KMS-11 (cell line): ENCODE measurements around the gene UBL4A.

ENCODE experiments used
- H2AFZ ChIP-seq: fragments of 200-600 bp; sonication (generic); 2 replicates; pipeline ENCODE4 v1.6.1; 2016; ENCODE audit warnings: antibody characterized with exemption, mixed run types, low read depth
- H3K27ac ChIP-seq: fragments of 200-600 bp; sonication (generic); 2 replicates; pipeline ENCODE4 v1.6.1; 2016; ENCODE audit warnings: mild to moderate bottlenecking, mixed run types
- H3K27me3 ChIP-seq: fragments of 200-600 bp; sonication (generic); 2 replicates; pipeline ENCODE4 v1.6.1; 2017; ENCODE audit warnings: mild to moderate bottlenecking, low read depth, mixed run types, moderate library complexity; ENCODE audit not compliant: insufficient read depth
- H3K36me3 ChIP-seq: fragments of 200-600 bp; sonication (generic); 2 replicates; pipeline ENCODE4 v1.6.1; 2017; ENCODE audit warnings: mild to moderate bottlenecking, mixed run types; ENCODE audit not compliant: insufficient read depth
- H3K4me1 ChIP-seq: fragments of 200-600 bp; sonication (generic); 2 replicates; pipeline ENCODE4 v1.6.1; 2016; ENCODE audit warnings: mild to moderate bottlenecking, low read depth, mixed run types; ENCODE audit not compliant: poor library complexity, severe bottlenecking
- H3K4me2 ChIP-seq: fragments of 200-600 bp; sonication (generic); 2 replicates; pipeline ENCODE4 v1.7.0; 2016; ENCODE audit warnings: mild to moderate bottlenecking, mixed run types
- H3K4me3 ChIP-seq: fragments of 200-600 bp; sonication (generic); IDR thresholded peaks from 2 replicates; pipeline ENCODE4 v1.6.1; 2017; ENCODE audit warnings: low read depth, low read length, mixed read lengths; ENCODE audit not compliant: insufficient read depth
- H3K79me2 ChIP-seq: fragments of 200-600 bp; sonication (generic); 2 replicates; pipeline ENCODE4 v1.6.1; 2016; ENCODE audit warnings: low read depth, mixed run types; ENCODE audit not compliant: insufficient read depth
- H3K9ac ChIP-seq: fragments of 200-600 bp; sonication (generic); 2 replicates; pipeline ENCODE4 v1.6.1; 2016; ENCODE audit warnings: mild to moderate bottlenecking, mixed run types
- H4K20me1 ChIP-seq: fragments of 200-600 bp; sonication (generic); 2 replicates; pipeline ENCODE4 v1.6.1; 2016; ENCODE audit warnings: mild to moderate bottlenecking, mixed run types; ENCODE audit not compliant: insufficient read depth
- TF ChIP-seq, protein P1 (sequence below): fragments of 200-600 bp; sonication (generic); conservative IDR thresholded peaks from 2 replicates; pipeline ENCODE4 v1.6.1; 2017; ENCODE audit warnings: low read depth, mild to moderate bottlenecking, antibody characterized with exemption, low read length, moderate library complexity, mixed read lengths

UBL4A gene

DNA sequence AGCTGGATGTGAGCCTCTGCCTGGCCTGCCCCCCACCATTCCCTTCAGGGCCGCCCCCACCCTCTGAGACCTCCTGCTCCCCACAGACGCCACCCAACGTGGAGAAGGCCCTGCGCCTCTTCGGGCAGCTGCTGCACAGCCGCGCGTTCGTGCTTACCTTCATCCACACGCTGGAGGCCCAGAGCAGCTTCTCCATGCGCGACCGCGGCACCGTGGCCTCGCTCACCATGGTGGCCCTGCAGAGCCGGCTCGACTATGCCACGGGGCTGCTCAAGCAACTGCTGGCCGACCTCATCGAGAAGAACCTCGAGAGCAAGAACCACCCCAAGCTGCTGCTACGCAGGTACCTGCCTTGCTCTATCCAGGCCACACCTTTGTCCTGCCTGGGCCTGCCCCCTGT lies 18.2 kb downstream of the UBL4A start:
- no peaks in the 10 kb centered on the region for H3K4me1 ChIP-seq

DNA sequence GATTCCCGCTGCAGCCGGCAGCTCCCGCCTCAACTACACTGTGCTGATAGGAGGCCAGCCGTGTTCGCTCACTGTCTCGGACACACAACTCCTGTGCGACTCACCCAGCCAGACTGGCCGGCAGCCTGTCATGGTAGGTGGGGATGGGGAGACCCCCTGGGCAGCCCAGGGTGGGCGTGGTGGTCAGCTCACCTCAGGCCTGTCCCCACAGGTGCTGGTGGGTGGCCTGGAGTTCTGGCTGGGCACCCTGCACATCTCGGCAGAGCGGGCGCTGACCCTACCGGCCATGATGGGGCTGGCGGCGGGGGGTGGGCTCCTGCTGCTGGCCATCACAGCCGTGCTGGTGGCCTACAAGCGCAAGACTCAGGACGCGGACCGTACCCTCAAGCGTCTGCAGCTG lies 18.9 kb downstream of the UBL4A start:
- Histone ChIP-seq H3K79me2 (no peaks in the 10 kb centered on the region), H3K4me3 (no peak overlapping the region), H3K4me2 (no peak overlapping the region), H3K9ac (no peak overlapping the region), H3K27ac (no peak overlapping the region), H3K4me1 (no peaks in the 10 kb centered on the region), H3K27me3 (no peaks in the 10 kb centered on the region), H2AFZ (no peak overlapping the region), H3K36me3 (no peaks in the 10 kb centered on the region), H4K20me1 (no peaks in the 10 kb centered on the region)
- TF ChIP-seq, protein P1, sequence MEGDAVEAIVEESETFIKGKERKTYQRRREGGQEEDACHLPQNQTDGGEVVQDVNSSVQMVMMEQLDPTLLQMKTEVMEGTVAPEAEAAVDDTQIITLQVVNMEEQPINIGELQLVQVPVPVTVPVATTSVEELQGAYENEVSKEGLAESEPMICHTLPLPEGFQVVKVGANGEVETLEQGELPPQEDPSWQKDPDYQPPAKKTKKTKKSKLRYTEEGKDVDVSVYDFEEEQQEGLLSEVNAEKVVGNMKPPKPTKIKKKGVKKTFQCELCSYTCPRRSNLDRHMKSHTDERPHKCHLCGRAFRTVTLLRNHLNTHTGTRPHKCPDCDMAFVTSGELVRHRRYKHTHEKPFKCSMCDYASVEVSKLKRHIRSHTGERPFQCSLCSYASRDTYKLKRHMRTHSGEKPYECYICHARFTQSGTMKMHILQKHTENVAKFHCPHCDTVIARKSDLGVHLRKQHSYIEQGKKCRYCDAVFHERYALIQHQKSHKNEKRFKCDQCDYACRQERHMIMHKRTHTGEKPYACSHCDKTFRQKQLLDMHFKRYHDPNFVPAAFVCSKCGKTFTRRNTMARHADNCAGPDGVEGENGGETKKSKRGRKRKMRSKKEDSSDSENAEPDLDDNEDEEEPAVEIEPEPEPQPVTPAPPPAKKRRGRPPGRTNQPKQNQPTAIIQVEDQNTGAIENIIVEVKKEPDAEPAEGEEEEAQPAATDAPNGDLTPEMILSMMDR, result no peak

More for the DNA sequence above, 18.2 kb downstream of the UBL4A start:
- TF ChIP-seq, protein P1, result no peak
- Histone ChIP-seq H3K9ac (no peak overlapping the region), H3K27me3 (no peaks in the 10 kb centered on the region), H2AFZ (no peak overlapping the region), H3K4me3 (no peak overlapping the region), H3K79me2 (no peaks in the 10 kb centered on the region), H3K36me3 (no peaks in the 10 kb centered on the region), H4K20me1 (no peaks in the 10 kb centered on the region), H3K4me2 (no peak overlapping the region), H3K27ac (no peak overlapping the region)

DNA sequence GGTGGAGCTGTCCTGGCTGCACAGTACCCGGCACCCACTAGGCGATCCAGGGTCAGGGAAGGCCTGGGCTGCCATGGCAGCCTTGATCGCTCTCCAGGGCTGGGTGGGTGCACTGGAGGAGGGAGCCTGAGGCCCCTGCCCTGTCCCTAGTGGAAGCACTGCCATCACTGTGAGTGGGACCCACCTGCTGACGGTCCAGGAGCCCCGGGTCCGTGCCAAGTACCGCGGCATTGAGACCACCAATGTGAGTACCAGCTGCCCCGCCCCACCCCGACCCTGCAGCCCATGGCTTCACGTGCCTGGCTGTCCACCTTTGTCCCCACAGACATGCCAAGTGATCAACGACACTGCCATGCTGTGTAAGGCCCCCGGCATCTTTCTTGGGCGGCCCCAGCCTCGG lies 19.5 kb downstream of the UBL4A start:
- Histone ChIP-seq H3K4me2 (no peak overlapping the region), H2AFZ (no peak overlapping the region), H3K27ac (no peak overlapping the region), H3K36me3 (no peaks in the 10 kb centered on the region), H3K27me3 (no peaks in the 10 kb centered on the region), H4K20me1 (no peaks in the 10 kb centered on the region), H3K9ac (no peak overlapping the region), H3K79me2 (no peaks in the 10 kb centered on the region), H3K4me1 (no peaks in the 10 kb centered on the region), H3K4me3 (no peak overlapping the region)
- TF ChIP-seq, protein P1, result no peak

DNA sequence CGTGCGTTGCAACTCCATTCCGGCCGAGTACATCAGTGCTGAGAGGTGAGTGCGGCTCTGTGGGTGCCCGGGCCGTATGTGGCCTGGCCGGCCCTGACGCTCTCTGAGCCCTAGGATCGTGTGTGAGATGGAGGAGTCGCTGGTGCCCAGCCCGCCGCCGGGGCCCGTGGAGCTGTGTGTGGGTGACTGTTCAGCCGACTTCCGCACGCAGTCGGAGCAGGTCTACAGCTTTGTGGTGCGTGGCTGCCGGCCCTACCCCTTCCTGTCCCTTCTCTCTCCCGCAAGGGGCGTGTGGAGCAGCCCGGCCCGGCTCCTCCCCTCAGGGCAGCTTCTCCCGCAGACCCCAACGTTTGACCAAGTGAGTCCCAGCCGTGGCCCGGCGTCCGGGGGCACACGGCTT lies 20.4 kb downstream of the UBL4A start:
- no peak overlapping the region for H3K9ac ChIP-seq

More for the DNA sequence above, 20.4 kb downstream of the UBL4A start:
- no peak overlapping the region for H2AFZ ChIP-seq
- H3K27me3 ChIP-seq, result no peaks in the 10 kb centered on the region
- TF ChIP-seq, protein P1, result no peak
- H4K20me1 ChIP-seq, result no peaks in the 10 kb centered on the region
- no peaks in the 10 kb centered on the region for H3K4me1 ChIP-seq
- H3K4me3 ChIP-seq, result no peak overlapping the region
- no peaks in the 10 kb centered on the region for H3K36me3 ChIP-seq
- H3K4me2 ChIP-seq, result no peak overlapping the region
- no peaks in the 10 kb centered on the region for H3K79me2 ChIP-seq
- H3K27ac ChIP-seq, result no peak overlapping the region
